ENCODE data around the gene FOSB. TPM values are rescaled to one million over a fixed set of nuclear protein-coding genes. Genes with fewer than 3 reads are reported as not detected.
A peak's percentile ranks its signal among the peaks of the same experiment; 100 is the strongest.

Gene FOSB
- total RNA-seq, 1 experiment from 2014 or later: 2.3 TPM

GRCh38 chr19:45440873-45441654, 26.7 kb upstream of the FOSB start (continued):
- TF ChIP-seq PRDM15 (CRISPR knock-in tag; IDR thresholded peaks at IDR 0.05) (no peak), TEAD1 (CRISPR knock-in tag; IDR thresholded peaks at IDR 0.05) (no peak), FOXP4 (CRISPR knock-in tag; IDR thresholded peaks at IDR 0.05) (no peak), FOXP1 (CRISPR knock-in tag; IDR thresholded peaks at IDR 0.05; ENCODE audit: borderline replicate concordance) (no peak), CREB1 (CRISPR knock-in tag; IDR thresholded peaks at IDR 0.05) (no peak), ZNF671 (CRISPR knock-in tag; IDR thresholded peaks at IDR 0.05) (no peak), MAX (CRISPR knock-in tag; IDR thresholded peaks at IDR 0.05) (no peak), IRF1 (CRISPR knock-in tag; IDR thresholded peaks at IDR 0.05) (no peak)

GRCh38 chr19:45442408-45442777, 25.4 kb upstream of the FOSB start:
- CTCF ChIA-PET: interaction anchor here (1.3 to 8.1 kb wide), 2 partner anchors 36 to 43 kb away, joined by 7 to 125 read pairs; no protein-coding TSS in a partner anchor
- H3K27me3 Mint-ChIP-seq (ENCODE audit: low read depth): peaks cover 45% of the 10 kb centered on the region
- no peak overlapping the region for H3K27ac Mint-ChIP-seq
- ATAC-seq: no peak
- H3K36me3 Mint-ChIP-seq: no peaks in the 10 kb centered on the region
- peaks cover 31% of the 10 kb centered on the region for H3K4me1 Mint-ChIP-seq
- peaks cover under 1% of the 10 kb centered on the region for H3K9me3 Mint-ChIP-seq
- POLR2A ChIA-PET: no interaction called here
- peak overlapping the region; percentile 92 for H3K4me3 Mint-ChIP-seq
- no peak for DNase-seq (ENCODE audit: low spot score)
- no peak for TF ChIP-seq NR1H2 (CRISPR knock-in tag; IDR thresholded peaks at IDR 0.05)
- TF ChIP-seq RORB (CRISPR knock-in tag; IDR thresholded peaks at IDR 0.05): no peak
- TF ChIP-seq ATF1 (CRISPR knock-in tag; IDR thresholded peaks at IDR 0.05): no peak
- no peak for TF ChIP-seq MYBL2 (CRISPR knock-in tag; IDR thresholded peaks at IDR 0.05)
- TF ChIP-seq GRHL2 (CRISPR knock-in tag; IDR thresholded peaks at IDR 0.05; ENCODE audit: insufficient replicate concordance, severe bottlenecking): no peak
- no peak for TF ChIP-seq ZMAT4 (CRISPR knock-in tag; IDR thresholded peaks at IDR 0.05)
- TF ChIP-seq IRF2 (CRISPR knock-in tag; IDR thresholded peaks at IDR 0.05; ENCODE audit: borderline replicate concordance, low read depth): no peak
- no peak for TF ChIP-seq CBFB (CRISPR knock-in tag; IDR thresholded peaks at IDR 0.05; ENCODE audit: low read depth)
- no peak for TF ChIP-seq TCF7 (CRISPR knock-in tag; IDR thresholded peaks at IDR 0.05; ENCODE audit: low read depth)
- no peak for TF ChIP-seq CREM (CRISPR knock-in tag; IDR thresholded peaks at IDR 0.05)
- TF ChIP-seq CDX4 (CRISPR knock-in tag; IDR thresholded peaks at IDR 0.05; ENCODE audit: borderline replicate concordance): no peak
- no peak for TF ChIP-seq PREB (CRISPR knock-in tag; IDR thresholded peaks at IDR 0.05; ENCODE audit: borderline replicate concordance)
- TF ChIP-seq MAX (CRISPR knock-in tag; IDR thresholded peaks at IDR 0.05): no peak
- no peak for TF ChIP-seq ZSCAN18 (CRISPR knock-in tag; IDR thresholded peaks at IDR 0.05)
- no peak for TF ChIP-seq SP1 (CRISPR knock-in tag; conservative IDR thresholded peaks at IDR 0.05)
- TF ChIP-seq FOXJ3 (CRISPR knock-in tag; IDR thresholded peaks at IDR 0.05; ENCODE audit: borderline replicate concordance): no peak
